Erythroblast (primary cell): Measurements from ENCODE around the gene MICAL3.

Experiments
- GATA1 ChIP-seq: IDR thresholded peaks from 2 replicates; pipeline ENCODE4 v1.6.1; 2011; ENCODE audit warnings: low read depth, mild to moderate bottlenecking, control low read depth, low read length, moderate library complexity
- POLR2A ChIP-seq: IDR thresholded peaks from 2 replicates; pipeline ENCODE4 v1.6.1; 2011; ENCODE audit warnings: mild to moderate bottlenecking, low read length

DNA sequence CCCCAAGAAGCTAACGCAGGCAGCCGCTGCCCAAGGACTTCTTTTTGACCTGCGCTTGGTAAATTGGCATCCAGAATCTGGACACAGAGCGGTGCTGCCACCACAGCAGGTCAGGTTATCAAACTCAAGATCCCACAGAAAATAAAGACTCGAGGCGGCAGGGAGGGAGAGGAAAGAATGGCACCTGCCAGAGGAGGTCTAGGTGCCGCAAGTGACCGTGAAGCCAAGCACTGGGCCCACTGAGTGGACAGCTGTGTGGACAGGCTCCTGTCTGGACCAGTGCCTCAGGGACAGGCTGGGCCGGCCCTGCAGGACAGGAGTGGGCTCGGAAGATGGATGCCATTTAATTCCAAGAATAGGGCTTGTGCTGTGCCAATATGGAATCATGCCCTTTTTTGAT, 277.4 kb downstream of the MICAL3 start:
- TF ChIP-seq POLR2A (no peak), GATA1 (no peak)
